ENCODE results near the gene PPP1R13B.

- TF ChIP-seq YY1 (IDR thresholded peaks at IDR 0.05; ENCODE audit: insufficient read depth, insufficient read length) (no peak), ZNF274 (IDR thresholded peaks at IDR 0.05; ENCODE audit: low read depth, low read length) (no peak), SUZ12 (IDR thresholded peaks at IDR 0.05; ENCODE audit: extremely low read depth, insufficient read depth, insufficient read length) (no peak)
Observed at GRCh38 chr14:103863245-103863644, 15.9 kb upstream of the PPP1R13B start.
